Measurements from ENCODE around the gene ULK3. TPM values are rescaled to one million over a fixed set of nuclear protein-coding genes. Genes with fewer than 3 reads are reported as not detected.

Gene ULK3
- total and polyA plus RNA-seq, 10 of the 15 experiments (the other 5 are each of a cell fraction or from before 2014, with no cell fraction given) = 0.64 to 38.8 (median 27.1) TPM

DNA sequence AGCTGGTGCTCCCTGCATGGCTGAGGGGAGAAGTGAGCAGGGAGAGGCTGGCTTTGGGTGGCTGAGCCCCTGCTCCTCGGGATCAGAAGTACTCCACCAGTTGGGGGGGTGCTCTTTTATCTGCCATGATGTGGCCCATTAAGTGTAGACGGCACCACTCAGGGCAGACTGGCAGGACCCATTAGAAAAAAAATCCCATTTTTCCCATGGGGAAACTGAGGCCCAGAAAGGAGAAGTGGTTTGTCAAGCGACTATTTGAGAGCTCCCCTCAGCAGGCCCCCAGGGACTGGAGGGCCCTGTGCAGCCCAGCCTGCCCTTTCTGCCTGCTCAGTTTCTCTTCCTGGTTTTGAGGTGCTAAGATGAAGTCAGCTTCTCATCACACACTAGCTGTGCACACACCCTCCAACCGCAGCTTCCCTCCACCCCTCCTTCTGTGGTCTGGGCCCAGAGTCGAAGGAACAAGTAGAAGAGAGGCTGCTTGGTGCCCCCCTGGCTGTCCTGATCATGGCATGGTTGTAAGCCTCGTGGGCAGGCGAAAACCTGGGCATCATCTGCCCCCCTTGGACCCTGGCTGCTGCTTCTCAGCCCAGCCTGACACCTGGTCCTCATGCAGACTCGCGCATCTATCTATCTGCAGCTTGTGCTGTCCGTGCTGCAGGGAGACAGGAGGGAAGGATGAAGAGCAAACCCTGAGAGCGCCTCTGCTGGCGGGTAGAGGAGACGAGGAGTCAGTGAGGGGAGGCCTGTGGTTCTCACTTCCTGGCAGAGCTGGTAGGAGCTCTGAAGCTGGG is 55.5 kb downstream of the ULK3 start (continued):
- TF ChIP-seq, protein P1, sequence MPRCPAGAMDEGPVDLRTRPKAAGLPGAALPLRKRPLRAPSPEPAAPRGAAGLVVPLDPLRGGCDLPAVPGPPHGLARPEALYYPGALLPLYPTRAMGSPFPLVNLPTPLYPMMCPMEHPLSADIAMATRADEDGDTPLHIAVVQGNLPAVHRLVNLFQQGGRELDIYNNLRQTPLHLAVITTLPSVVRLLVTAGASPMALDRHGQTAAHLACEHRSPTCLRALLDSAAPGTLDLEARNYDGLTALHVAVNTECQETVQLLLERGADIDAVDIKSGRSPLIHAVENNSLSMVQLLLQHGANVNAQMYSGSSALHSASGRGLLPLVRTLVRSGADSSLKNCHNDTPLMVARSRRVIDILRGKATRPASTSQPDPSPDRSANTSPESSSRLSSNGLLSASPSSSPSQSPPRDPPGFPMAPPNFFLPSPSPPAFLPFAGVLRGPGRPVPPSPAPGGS (IDR thresholded peaks at IDR 0.05; ENCODE audit: borderline replicate concordance, insufficient read depth, low read depth, low read length, poor library complexity, severe bottlenecking) = peak; percentile 69
- TF ChIP-seq DPF2 (IDR thresholded peaks at IDR 0.05) = peak; percentile 98
- TF ChIP-seq, protein P2, sequence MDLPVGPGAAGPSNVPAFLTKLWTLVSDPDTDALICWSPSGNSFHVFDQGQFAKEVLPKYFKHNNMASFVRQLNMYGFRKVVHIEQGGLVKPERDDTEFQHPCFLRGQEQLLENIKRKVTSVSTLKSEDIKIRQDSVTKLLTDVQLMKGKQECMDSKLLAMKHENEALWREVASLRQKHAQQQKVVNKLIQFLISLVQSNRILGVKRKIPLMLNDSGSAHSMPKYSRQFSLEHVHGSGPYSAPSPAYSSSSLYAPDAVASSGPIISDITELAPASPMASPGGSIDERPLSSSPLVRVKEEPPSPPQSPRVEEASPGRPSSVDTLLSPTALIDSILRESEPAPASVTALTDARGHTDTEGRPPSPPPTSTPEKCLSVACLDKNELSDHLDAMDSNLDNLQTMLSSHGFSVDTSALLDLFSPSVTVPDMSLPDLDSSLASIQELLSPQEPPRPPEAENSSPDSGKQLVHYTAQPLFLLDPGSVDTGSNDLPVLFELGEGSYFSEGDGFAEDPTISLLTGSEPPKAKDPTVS (IDR thresholded peaks at IDR 0.05; ENCODE audit: low read depth, low read length) = no peak
- no peak; the same call in 2 of the 3 replicates for TF ChIP-seq POU2F2 (IDR thresholded peaks at IDR 0.05; ENCODE audit: borderline replicate concordance, low read depth, low read length)
- TF ChIP-seq SPI1 (IDR thresholded peaks at IDR 0.05; ENCODE audit: borderline replicate concordance, insufficient read depth, low read depth, low read length) = peak; percentile 97
- no peak for TF ChIP-seq FOS (IDR thresholded peaks at IDR 0.05; ENCODE audit: borderline replicate concordance, extremely low read depth, insufficient read length)
- TF ChIP-seq, protein P3, sequence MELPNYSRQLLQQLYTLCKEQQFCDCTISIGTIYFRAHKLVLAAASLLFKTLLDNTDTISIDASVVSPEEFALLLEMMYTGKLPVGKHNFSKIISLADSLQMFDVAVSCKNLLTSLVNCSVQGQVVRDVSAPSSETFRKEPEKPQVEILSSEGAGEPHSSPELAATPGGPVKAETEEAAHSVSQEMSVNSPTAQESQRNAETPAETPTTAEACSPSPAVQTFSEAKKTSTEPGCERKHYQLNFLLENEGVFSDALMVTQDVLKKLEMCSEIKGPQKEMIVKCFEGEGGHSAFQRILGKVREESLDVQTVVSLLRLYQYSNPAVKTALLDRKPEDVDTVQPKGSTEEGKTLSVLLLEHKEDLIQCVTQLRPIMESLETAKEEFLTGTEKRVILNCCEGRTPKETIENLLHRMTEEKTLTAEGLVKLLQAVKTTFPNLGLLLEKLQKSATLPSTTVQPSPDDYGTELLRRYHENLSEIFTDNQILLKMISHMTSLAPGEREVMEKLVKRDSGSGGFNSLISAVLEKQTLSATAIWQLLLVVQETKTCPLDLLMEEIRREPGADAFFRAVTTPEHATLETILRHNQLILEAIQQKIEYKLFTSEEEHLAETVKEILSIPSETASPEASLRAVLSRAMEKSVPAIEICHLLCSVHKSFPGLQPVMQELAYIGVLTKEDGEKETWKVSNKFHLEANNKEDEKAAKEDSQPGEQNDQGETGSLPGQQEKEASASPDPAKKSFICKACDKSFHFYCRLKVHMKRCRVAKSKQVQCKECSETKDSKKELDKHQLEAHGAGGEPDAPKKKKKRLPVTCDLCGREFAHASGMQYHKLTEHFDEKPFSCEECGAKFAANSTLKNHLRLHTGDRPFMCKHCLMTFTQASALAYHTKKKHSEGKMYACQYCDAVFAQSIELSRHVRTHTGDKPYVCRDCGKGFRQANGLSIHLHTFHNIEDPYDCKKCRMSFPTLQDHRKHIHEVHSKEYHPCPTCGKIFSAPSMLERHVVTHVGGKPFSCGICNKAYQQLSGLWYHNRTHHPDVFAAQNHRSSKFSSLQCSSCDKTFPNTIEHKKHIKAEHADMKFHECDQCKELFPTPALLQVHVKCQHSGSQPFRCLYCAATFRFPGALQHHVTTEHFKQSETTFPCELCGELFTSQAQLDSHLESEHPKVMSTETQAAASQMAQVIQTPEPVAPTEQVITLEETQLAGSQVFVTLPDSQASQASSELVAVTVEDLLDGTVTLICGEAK (IDR thresholded peaks at IDR 0.05; ENCODE audit: borderline replicate concordance) = no peak; the same call in 1 of the 2 replicates
- TF ChIP-seq NFYA (IDR thresholded peaks at IDR 0.05; ENCODE audit: borderline replicate concordance, low read depth, low read length) = no peak
- peak; percentile 75 for TF ChIP-seq BACH1 (IDR thresholded peaks at IDR 0.05; ENCODE audit: borderline replicate concordance)
- TF ChIP-seq, protein P4, sequence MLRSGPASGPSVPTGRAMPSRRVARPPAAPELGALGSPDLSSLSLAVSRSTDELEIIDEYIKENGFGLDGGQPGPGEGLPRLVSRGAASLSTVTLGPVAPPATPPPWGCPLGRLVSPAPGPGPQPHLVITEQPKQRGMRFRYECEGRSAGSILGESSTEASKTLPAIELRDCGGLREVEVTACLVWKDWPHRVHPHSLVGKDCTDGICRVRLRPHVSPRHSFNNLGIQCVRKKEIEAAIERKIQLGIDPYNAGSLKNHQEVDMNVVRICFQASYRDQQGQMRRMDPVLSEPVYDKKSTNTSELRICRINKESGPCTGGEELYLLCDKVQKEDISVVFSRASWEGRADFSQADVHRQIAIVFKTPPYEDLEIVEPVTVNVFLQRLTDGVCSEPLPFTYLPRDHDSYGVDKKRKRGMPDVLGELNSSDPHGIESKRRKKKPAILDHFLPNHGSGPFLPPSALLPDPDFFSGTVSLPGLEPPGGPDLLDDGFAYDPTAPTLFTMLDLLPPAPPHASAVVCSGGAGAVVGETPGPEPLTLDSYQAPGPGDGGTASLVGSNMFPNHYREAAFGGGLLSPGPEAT (IDR thresholded peaks at IDR 0.05; ENCODE audit: low read depth) = peak; percentile 94; the same call in 1 of the 2 replicates
- peak; percentile 84 for TF ChIP-seq POLR2AphosphoS2 (IDR thresholded peaks at IDR 0.05; ENCODE audit: low read depth, low read length)
- TF ChIP-seq, protein P5, sequence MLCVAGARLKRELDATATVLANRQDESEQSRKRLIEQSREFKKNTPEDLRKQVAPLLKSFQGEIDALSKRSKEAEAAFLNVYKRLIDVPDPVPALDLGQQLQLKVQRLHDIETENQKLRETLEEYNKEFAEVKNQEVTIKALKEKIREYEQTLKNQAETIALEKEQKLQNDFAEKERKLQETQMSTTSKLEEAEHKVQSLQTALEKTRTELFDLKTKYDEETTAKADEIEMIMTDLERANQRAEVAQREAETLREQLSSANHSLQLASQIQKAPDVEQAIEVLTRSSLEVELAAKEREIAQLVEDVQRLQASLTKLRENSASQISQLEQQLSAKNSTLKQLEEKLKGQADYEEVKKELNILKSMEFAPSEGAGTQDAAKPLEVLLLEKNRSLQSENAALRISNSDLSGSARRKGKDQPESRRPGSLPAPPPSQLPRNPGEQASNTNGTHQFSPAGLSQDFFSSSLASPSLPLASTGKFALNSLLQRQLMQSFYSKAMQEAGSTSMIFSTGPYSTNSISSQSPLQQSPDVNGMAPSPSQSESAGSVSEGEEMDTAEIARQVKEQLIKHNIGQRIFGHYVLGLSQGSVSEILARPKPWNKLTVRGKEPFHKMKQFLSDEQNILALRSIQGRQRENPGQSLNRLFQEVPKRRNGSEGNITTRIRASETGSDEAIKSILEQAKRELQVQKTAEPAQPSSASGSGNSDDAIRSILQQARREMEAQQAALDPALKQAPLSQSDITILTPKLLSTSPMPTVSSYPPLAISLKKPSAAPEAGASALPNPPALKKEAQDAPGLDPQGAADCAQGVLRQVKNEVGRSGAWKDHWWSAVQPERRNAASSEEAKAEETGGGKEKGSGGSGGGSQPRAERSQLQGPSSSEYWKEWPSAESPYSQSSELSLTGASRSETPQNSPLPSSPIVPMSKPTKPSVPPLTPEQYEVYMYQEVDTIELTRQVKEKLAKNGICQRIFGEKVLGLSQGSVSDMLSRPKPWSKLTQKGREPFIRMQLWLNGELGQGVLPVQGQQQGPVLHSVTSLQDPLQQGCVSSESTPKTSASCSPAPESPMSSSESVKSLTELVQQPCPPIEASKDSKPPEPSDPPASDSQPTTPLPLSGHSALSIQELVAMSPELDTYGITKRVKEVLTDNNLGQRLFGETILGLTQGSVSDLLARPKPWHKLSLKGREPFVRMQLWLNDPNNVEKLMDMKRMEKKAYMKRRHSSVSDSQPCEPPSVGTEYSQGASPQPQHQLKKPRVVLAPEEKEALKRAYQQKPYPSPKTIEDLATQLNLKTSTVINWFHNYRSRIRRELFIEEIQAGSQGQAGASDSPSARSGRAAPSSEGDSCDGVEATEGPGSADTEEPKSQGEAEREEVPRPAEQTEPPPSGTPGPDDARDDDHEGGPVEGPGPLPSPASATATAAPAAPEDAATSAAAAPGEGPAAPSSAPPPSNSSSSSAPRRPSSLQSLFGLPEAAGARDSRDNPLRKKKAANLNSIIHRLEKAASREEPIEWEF (IDR thresholded peaks at IDR 0.05; ENCODE audit: insufficient replicate concordance, low read depth, low read length) = peak; percentile 84

Data from GM12878 (cell line).